ENCODE data around the gene TSPAN18. TPM values are rescaled to one million over a fixed set of nuclear protein-coding genes. Genes with fewer than 3 reads are reported as not detected.
A peak's percentile ranks its signal among the peaks of the same experiment; 100 is the strongest.

Gene TSPAN18
- total RNA-seq, 1 experiment from 2014 or later = 1.8 TPM

- no peaks in the 10 kb centered on the region for H3K36me3 ChIP-seq (ENCODE audit: insufficient read depth, low read length)
- no peak overlapping the region for H3K27ac ChIP-seq (ENCODE audit: low read length)
- H3K4me2 ChIP-seq (ENCODE audit: low read depth, low read length, poor library complexity, severe bottlenecking) = no peak overlapping the region
- no peak overlapping the region for H2AFZ ChIP-seq (ENCODE audit: low read length)
- H3K9me2 ChIP-seq (replicated peaks; ENCODE audit: insufficient read depth, low read length) = no peaks in the 10 kb centered on the region
- no peaks in the 10 kb centered on the region for H4K20me1 ChIP-seq (ENCODE audit: insufficient read depth, low read depth, low read length)
- no peak overlapping the region for H3K4me3 ChIP-seq (ENCODE audit: low read length)
- H3K9ac ChIP-seq (ENCODE audit: low read length) = no peak overlapping the region
- H3K27me3 ChIP-seq (ENCODE audit: low read length) = no peaks in the 10 kb centered on the region
- DNase-seq = no peak
- H3K79me2 ChIP-seq (ENCODE audit: low read length) = no peaks in the 10 kb centered on the region
- H3K4me1 ChIP-seq (ENCODE audit: low read length) = peaks cover 8% of the 10 kb centered on the region
- H3K9me3 ChIP-seq (ENCODE audit: low read length) = no peaks in the 10 kb centered on the region
Measured at GRCh38 chr11:44771252-44771734, 44.5 kb downstream of the TSPAN18 start.

DNA sequence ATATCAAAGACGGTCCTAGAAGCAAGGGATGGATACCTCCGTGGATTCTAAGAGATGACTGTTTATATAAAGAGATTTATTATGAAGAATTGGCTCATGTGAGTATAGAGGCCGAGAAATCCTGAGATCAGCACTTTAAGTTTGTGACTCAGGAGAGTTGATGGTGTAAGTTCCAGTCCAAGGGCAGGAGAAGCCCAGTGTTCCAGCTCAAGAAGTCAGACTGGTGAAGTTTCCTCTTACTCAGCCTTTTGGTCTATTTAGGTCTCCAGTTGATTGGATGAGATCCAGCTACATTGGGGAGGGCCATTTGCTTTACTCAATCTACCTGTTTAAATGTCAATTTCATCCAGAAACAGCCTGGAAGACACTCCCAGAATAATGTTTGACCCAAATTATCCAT lies 45.1 kb downstream of the TSPAN18 start:
- Histone ChIP-seq H3K27me3 (ENCODE audit: low read length) (no peaks in the 10 kb centered on the region), H3K79me2 (ENCODE audit: low read length) (no peaks in the 10 kb centered on the region), H3K36me3 (ENCODE audit: insufficient read depth, low read length) (no peaks in the 10 kb centered on the region), H3K9me2 (replicated peaks; ENCODE audit: insufficient read depth, low read length) (no peaks in the 10 kb centered on the region), H2AFZ (ENCODE audit: low read length) (no peak overlapping the region), H3K27ac (ENCODE audit: low read length) (no peak overlapping the region), H3K4me3 (ENCODE audit: low read length) (no peak overlapping the region), H3K4me2 (ENCODE audit: low read depth, low read length, poor library complexity, severe bottlenecking) (no peak overlapping the region), H3K9me3 (ENCODE audit: low read length) (no peaks in the 10 kb centered on the region), H4K20me1 (ENCODE audit: insufficient read depth, low read depth, low read length) (no peaks in the 10 kb centered on the region), H3K4me1 (ENCODE audit: low read length) (peaks cover 8% of the 10 kb centered on the region), H3K9ac (ENCODE audit: low read length) (no peak overlapping the region)
- DNase-seq = no peak

- H3K4me1 ChIP-seq (ENCODE audit: low read length) = peaks cover 8% of the 10 kb centered on the region
- no peaks in the 10 kb centered on the region for H3K36me3 ChIP-seq (ENCODE audit: insufficient read depth, low read length)
- no peak overlapping the region for H2AFZ ChIP-seq (ENCODE audit: low read length)
- no peak overlapping the region for H3K9ac ChIP-seq (ENCODE audit: low read length)
- H3K79me2 ChIP-seq (ENCODE audit: low read length) = no peaks in the 10 kb centered on the region
- no peak overlapping the region for H3K4me2 ChIP-seq (ENCODE audit: low read depth, low read length, poor library complexity, severe bottlenecking)
- H3K27me3 ChIP-seq (ENCODE audit: low read length) = no peaks in the 10 kb centered on the region
- no peak for DNase-seq
- H3K27ac ChIP-seq (ENCODE audit: low read length) = no peak overlapping the region
- H3K4me3 ChIP-seq (ENCODE audit: low read length) = no peak overlapping the region
- H3K9me2 ChIP-seq (replicated peaks; ENCODE audit: insufficient read depth, low read length) = no peaks in the 10 kb centered on the region
- no peaks in the 10 kb centered on the region for H4K20me1 ChIP-seq (ENCODE audit: insufficient read depth, low read depth, low read length)
- no peaks in the 10 kb centered on the region for H3K9me3 ChIP-seq (ENCODE audit: low read length)
Measured at GRCh38 chr11:44773351-44773965, 46.7 kb downstream of the TSPAN18 start.

DNA sequence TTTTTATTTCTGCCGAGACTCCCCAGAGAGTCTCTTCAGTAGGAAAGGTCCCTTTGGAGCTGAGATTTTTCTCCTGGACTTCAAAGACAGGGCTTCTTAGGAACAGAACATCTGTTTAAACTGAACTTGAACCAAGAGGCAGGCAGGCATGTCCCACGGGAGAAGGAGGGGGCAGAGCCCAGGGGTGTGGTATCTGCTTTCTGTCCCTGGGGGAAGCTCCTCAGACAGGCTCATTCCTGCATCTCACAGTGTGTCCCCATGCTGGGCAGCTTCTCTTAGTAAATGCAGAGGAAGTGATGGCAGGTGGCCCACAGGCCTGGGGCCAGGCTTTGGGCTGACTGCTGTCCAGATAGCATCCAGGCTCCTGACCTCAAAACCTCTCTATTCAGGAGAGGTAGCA lies 47.3 kb downstream of the TSPAN18 start:
- Histone ChIP-seq H2AFZ (ENCODE audit: low read length) (no peak overlapping the region), H4K20me1 (ENCODE audit: insufficient read depth, low read depth, low read length) (no peaks in the 10 kb centered on the region), H3K4me2 (ENCODE audit: low read depth, low read length, poor library complexity, severe bottlenecking) (no peak overlapping the region), H3K9ac (ENCODE audit: low read length) (no peak overlapping the region), H3K9me2 (replicated peaks; ENCODE audit: insufficient read depth, low read length) (no peaks in the 10 kb centered on the region), H3K27me3 (ENCODE audit: low read length) (no peaks in the 10 kb centered on the region), H3K9me3 (ENCODE audit: low read length) (no peaks in the 10 kb centered on the region), H3K27ac (ENCODE audit: low read length) (no peak overlapping the region), H3K4me3 (ENCODE audit: low read length) (no peak overlapping the region), H3K36me3 (ENCODE audit: insufficient read depth, low read length) (no peaks in the 10 kb centered on the region), H3K4me1 (ENCODE audit: low read length) (peaks cover 8% of the 10 kb centered on the region), H3K79me2 (ENCODE audit: low read length) (no peaks in the 10 kb centered on the region)
- peak; percentile 44 for DNase-seq

DNA sequence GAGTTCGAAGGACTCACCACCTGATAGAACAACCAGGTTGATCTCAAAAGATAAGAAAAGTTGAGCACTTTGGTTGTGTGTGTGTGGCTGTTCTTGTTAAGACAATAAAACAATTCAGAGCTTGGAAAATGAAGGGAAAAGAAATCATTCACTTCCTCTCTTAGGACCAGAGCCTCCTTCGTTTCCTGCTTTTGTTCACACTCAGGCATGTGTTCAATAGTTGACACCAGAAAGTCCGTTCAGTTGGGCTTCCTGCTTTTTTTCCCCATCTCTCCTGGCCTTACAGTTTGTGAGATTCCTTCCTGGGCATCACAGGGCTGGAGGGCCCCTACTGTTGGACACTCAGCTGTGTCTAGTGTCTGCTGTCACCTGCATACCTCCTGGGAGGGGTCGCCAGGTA lies 48.0 kb downstream of the TSPAN18 start:
- H3K4me3 ChIP-seq (ENCODE audit: low read length) = no peak overlapping the region
- H2AFZ ChIP-seq (ENCODE audit: low read length) = no peak overlapping the region
- H3K4me2 ChIP-seq (ENCODE audit: low read depth, low read length, poor library complexity, severe bottlenecking) = no peak overlapping the region
- no peaks in the 10 kb centered on the region for H3K9me2 ChIP-seq (replicated peaks; ENCODE audit: insufficient read depth, low read length)
- no peaks in the 10 kb centered on the region for H3K9me3 ChIP-seq (ENCODE audit: low read length)
- peaks cover 8% of the 10 kb centered on the region for H3K4me1 ChIP-seq (ENCODE audit: low read length)
- no peak for DNase-seq
- H3K9ac ChIP-seq (ENCODE audit: low read length) = no peak overlapping the region
- H4K20me1 ChIP-seq (ENCODE audit: insufficient read depth, low read depth, low read length) = no peaks in the 10 kb centered on the region
- no peaks in the 10 kb centered on the region for H3K79me2 ChIP-seq (ENCODE audit: low read length)
- H3K27me3 ChIP-seq (ENCODE audit: low read length) = no peaks in the 10 kb centered on the region
- no peak overlapping the region for H3K27ac ChIP-seq (ENCODE audit: low read length)
- H3K36me3 ChIP-seq (ENCODE audit: insufficient read depth, low read length) = no peaks in the 10 kb centered on the region

GRCh38 chr11:44775366-44775984 lies 48.7 kb downstream of the TSPAN18 start:
- Histone ChIP-seq H3K79me2 (ENCODE audit: low read length) (no peaks in the 10 kb centered on the region), H3K27ac (ENCODE audit: low read length) (no peak overlapping the region), H3K36me3 (ENCODE audit: insufficient read depth, low read length) (no peaks in the 10 kb centered on the region), H3K4me1 (ENCODE audit: low read length) (peaks cover 8% of the 10 kb centered on the region), H2AFZ (ENCODE audit: low read length) (no peak overlapping the region), H3K4me3 (ENCODE audit: low read length) (no peak overlapping the region), H3K9ac (ENCODE audit: low read length) (no peak overlapping the region), H3K9me3 (ENCODE audit: low read length) (no peaks in the 10 kb centered on the region), H3K27me3 (ENCODE audit: low read length) (no peaks in the 10 kb centered on the region), H4K20me1 (ENCODE audit: insufficient read depth, low read depth, low read length) (no peaks in the 10 kb centered on the region), H3K9me2 (replicated peaks; ENCODE audit: insufficient read depth, low read length) (no peaks in the 10 kb centered on the region), H3K4me2 (ENCODE audit: low read depth, low read length, poor library complexity, severe bottlenecking) (no peak overlapping the region)
- DNase-seq = peak; percentile 89

DNA sequence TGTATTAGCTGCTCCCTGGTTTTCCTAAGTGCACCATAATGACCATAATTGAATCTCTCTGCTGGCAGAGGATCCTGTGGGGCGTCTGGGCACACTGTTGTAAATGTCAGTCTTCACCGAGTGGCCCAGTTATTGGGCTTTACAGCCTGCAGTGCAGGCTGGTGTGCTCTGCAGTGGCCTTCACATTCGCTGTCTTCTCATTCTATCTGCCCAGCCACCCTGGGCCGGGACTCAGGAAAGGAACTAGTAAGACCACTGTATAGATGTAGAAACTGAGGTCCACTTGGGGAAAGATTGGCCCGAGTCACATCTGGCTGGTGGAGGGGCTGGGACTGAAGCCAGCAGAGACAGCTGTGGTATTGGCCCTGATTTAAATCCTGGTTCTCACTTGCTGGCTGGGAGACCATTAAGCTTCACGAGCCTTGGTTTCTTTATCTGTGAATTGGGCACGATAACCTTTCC lies 49.3 kb downstream of the TSPAN18 start:
- Histone ChIP-seq H3K27me3 (ENCODE audit: low read length) (no peaks in the 10 kb centered on the region), H3K4me2 (ENCODE audit: low read depth, low read length, poor library complexity, severe bottlenecking) (no peak overlapping the region), H3K79me2 (ENCODE audit: low read length) (no peaks in the 10 kb centered on the region), H3K9ac (ENCODE audit: low read length) (no peak overlapping the region), H3K9me2 (replicated peaks; ENCODE audit: insufficient read depth, low read length) (no peaks in the 10 kb centered on the region), H3K27ac (ENCODE audit: low read length) (no peak overlapping the region), H3K4me3 (ENCODE audit: low read length) (no peak overlapping the region), H3K4me1 (ENCODE audit: low read length) (peaks cover 8% of the 10 kb centered on the region), H3K36me3 (ENCODE audit: insufficient read depth, low read length) (no peaks in the 10 kb centered on the region), H2AFZ (ENCODE audit: low read length) (no peak overlapping the region), H4K20me1 (ENCODE audit: insufficient read depth, low read depth, low read length) (no peaks in the 10 kb centered on the region), H3K9me3 (ENCODE audit: low read length) (no peaks in the 10 kb centered on the region)
- DNase-seq = no peak

- Histone ChIP-seq H2AFZ (ENCODE audit: low read length) (no peak overlapping the region), H3K79me2 (ENCODE audit: low read length) (no peaks in the 10 kb centered on the region)
Measured at GRCh38 chr11:44776551-44777208, 49.9 kb downstream of the TSPAN18 start.

More at GRCh38 chr11:44776551-44777208, 49.9 kb downstream of the TSPAN18 start:
- Histone ChIP-seq H3K4me1 (ENCODE audit: low read length) (peaks cover 8% of the 10 kb centered on the region), H3K9me2 (replicated peaks; ENCODE audit: insufficient read depth, low read length) (no peaks in the 10 kb centered on the region), H3K27me3 (ENCODE audit: low read length) (no peaks in the 10 kb centered on the region), H3K4me3 (ENCODE audit: low read length) (no peak overlapping the region), H3K9me3 (ENCODE audit: low read length) (no peaks in the 10 kb centered on the region), H3K9ac (ENCODE audit: low read length) (no peak overlapping the region), H3K36me3 (ENCODE audit: insufficient read depth, low read length) (no peaks in the 10 kb centered on the region), H4K20me1 (ENCODE audit: insufficient read depth, low read depth, low read length) (no peaks in the 10 kb centered on the region), H3K4me2 (ENCODE audit: low read depth, low read length, poor library complexity, severe bottlenecking) (no peak overlapping the region), H3K27ac (ENCODE audit: low read length) (no peak overlapping the region)
- DNase-seq = no peak

Measured in Karpas-422 (cell line).